Skeletal muscle tissue (tissue), 4 donors: ENCODE measurements around the gene UNC5C. TPM values are rescaled to one million over a fixed set of nuclear protein-coding genes. Genes with fewer than 3 reads are reported as not detected.

Experiments used
- H3K27ac ChIP-seq: one replicate; pipeline ENCODE4 v1.7.0; 2013; ENCODE audit warnings: mild to moderate bottlenecking, low read depth, low read length, inconsistent platforms
- H3K27me3 ChIP-seq, 3 donors: one replicate each; pipeline ENCODE4 v1.7.0; 2013; ENCODE audit warnings: low read length in 3 of 3; ENCODE audit not compliant: control insufficient read depth in 3 of 3, insufficient read depth in 3 of 3
- H3K36me3 ChIP-seq, 3 donors: one replicate each; pipeline ENCODE4 v1.7.0; 2013; ENCODE audit warnings: low read length in 3 of 3; ENCODE audit not compliant: control insufficient read depth in 3 of 3, insufficient read depth in 3 of 3
- H3K4me1 ChIP-seq, 3 donors: one replicate each; pipeline ENCODE4 v1.7.0; 2013; ENCODE audit warnings: low read length in 3 of 3, mild to moderate bottlenecking in 3 of 3; ENCODE audit not compliant: control insufficient read depth in 3 of 3, insufficient read depth in 3 of 3
- H3K4me3 ChIP-seq, 3 donors: one replicate each; pipeline ENCODE4 v1.7.0; 2013; ENCODE audit warnings: low read length in 3 of 3
- H3K9ac ChIP-seq, 3 donors: one replicate each; pipeline ENCODE4 v1.7.0; 2013; ENCODE audit warnings: low read length in 3 of 3, mild to moderate bottlenecking in 3 of 3, moderate library complexity in 2 of 3, low read depth in 1 of 3
- H3K9me3 ChIP-seq, 3 donors: one replicate each; pipeline ENCODE4 v1.7.0; 2013; ENCODE audit warnings: low read length in 3 of 3; ENCODE audit not compliant: control insufficient read depth in 3 of 3
- total RNA-seq: library from RNA; depleted of rRNA; stranded (reverse); fragments of >200 nt; gene quantifications from one replicate; pipeline ENCODE4 v1.2.3, GENCODE V29; 2014
- donor health status: Osteomylitis.

Gene UNC5C
- total RNA-seq, 1 donor from 2014 or later: 1.0 TPM

- Histone ChIP-seq H3K36me3 (no peaks in the 10 kb centered on the region), H3K9me3 (no peaks in the 10 kb centered on the region), H3K9ac (no peak overlapping the region), H3K27me3 (no peaks in the 10 kb centered on the region), H3K4me3 (no peak overlapping the region), H3K4me1 (no peaks in the 10 kb centered on the region), H3K27ac (no peak overlapping the region)
Observed at GRCh38 chr4:95204267-95204844, 344.4 kb downstream of the UNC5C start.

- no peaks in the 10 kb centered on the region for H3K9me3 ChIP-seq
Observed at GRCh38 chr4:95198961-95199360, 349.8 kb downstream of the UNC5C start.

GRCh38 chr4:95197353-95197752 lies 351.4 kb downstream of the UNC5C start:
- Histone ChIP-seq H3K27me3 (peaks cover 0 to 6% (median 4%) of the 10 kb centered on the region in 3 donors), H3K9me3 (no peaks in the 10 kb centered on the region), H3K36me3 (no peaks in the 10 kb centered on the region)

More at GRCh38 chr4:95198961-95199360, 349.8 kb downstream of the UNC5C start:
- H3K36me3 ChIP-seq: no peaks in the 10 kb centered on the region
- no peak overlapping the region for H3K9ac ChIP-seq
- no peak overlapping the region for H3K4me3 ChIP-seq
- H3K27ac ChIP-seq: no peak overlapping the region
- no peaks in the 10 kb centered on the region for H3K27me3 ChIP-seq
- H3K4me1 ChIP-seq: no peaks in the 10 kb centered on the region

GRCh38 chr4:95193391-95194224 lies 355.2 kb downstream of the UNC5C start:
- Histone ChIP-seq H3K4me1 (peaks cover 0 to 4% (median 0%) of the 10 kb centered on the region in 3 donors), H3K27ac (no peak overlapping the region), H3K27me3 (peaks cover 5 to 6% (median 6%) of the 10 kb centered on the region in 3 donors), H3K36me3 (no peaks in the 10 kb centered on the region), H3K4me3 (no peak overlapping the region), H3K9ac (peak overlapping the region in 1 of 3 donors; percentile 10), H3K9me3 (no peaks in the 10 kb centered on the region)

More at GRCh38 chr4:95197353-95197752, 351.4 kb downstream of the UNC5C start:
- peaks cover 0 to 4% (median 0%) of the 10 kb centered on the region in 3 donors for H3K4me1 ChIP-seq
- H3K4me3 ChIP-seq: no peak overlapping the region
- H3K9ac ChIP-seq: no peak overlapping the region
- no peak overlapping the region for H3K27ac ChIP-seq

GRCh38 chr4:95191537-95191936 lies 357.2 kb downstream of the UNC5C start:
- H3K4me1 ChIP-seq: peaks cover 0 to 4% (median 0%) of the 10 kb centered on the region in 3 donors
- H3K9ac ChIP-seq: no peak overlapping the region
- no peaks in the 10 kb centered on the region for H3K9me3 ChIP-seq
- H3K27ac ChIP-seq: no peak overlapping the region
- no peaks in the 10 kb centered on the region for H3K36me3 ChIP-seq
- peaks cover 5 to 6% (median 6%) of the 10 kb centered on the region in 3 donors for H3K27me3 ChIP-seq
- H3K4me3 ChIP-seq: no peak overlapping the region

- H3K4me3 ChIP-seq: no peak overlapping the region
- H3K9me3 ChIP-seq: no peaks in the 10 kb centered on the region
- no peak overlapping the region for H3K27ac ChIP-seq
Observed at GRCh38 chr4:95190751-95191436, 357.9 kb downstream of the UNC5C start.

GRCh38 chr4:95188701-95189370 lies 359.9 kb downstream of the UNC5C start:
- Histone ChIP-seq H3K27me3 (peaks cover 5 to 6% (median 6%) of the 10 kb centered on the region in 3 donors), H3K9me3 (no peaks in the 10 kb centered on the region), H3K4me1 (peaks cover 0 to 3% (median 0%) of the 10 kb centered on the region in 3 donors), H3K36me3 (no peaks in the 10 kb centered on the region), H3K9ac (no peak overlapping the region), H3K27ac (no peak overlapping the region), H3K4me3 (no peak overlapping the region)

More at GRCh38 chr4:95190751-95191436, 357.9 kb downstream of the UNC5C start:
- peaks cover 0 to 4% (median 0%) of the 10 kb centered on the region in 3 donors for H3K4me1 ChIP-seq
- H3K9ac ChIP-seq: no peak overlapping the region
- no peaks in the 10 kb centered on the region for H3K36me3 ChIP-seq
- H3K27me3 ChIP-seq: peaks cover 5 to 6% (median 6%) of the 10 kb centered on the region in 3 donors

- Histone ChIP-seq H3K27ac (no peak overlapping the region), H3K9me3 (no peaks in the 10 kb centered on the region), H3K4me3 (no peak overlapping the region), H3K27me3 (peaks cover 0 to 5% (median 0%) of the 10 kb centered on the region in 3 donors), H3K9ac (no peak overlapping the region), H3K36me3 (no peaks in the 10 kb centered on the region), H3K4me1 (no peaks in the 10 kb centered on the region)
Observed at GRCh38 chr4:95186666-95187065, 362.1 kb downstream of the UNC5C start.

GRCh38 chr4:95183656-95184408 lies 364.9 kb downstream of the UNC5C start:
- no peaks in the 10 kb centered on the region for H3K9me3 ChIP-seq
- no peak overlapping the region for H3K9ac ChIP-seq
- peaks cover 0 to 2% (median 0%) of the 10 kb centered on the region in 3 donors for H3K36me3 ChIP-seq
- H3K27ac ChIP-seq: no peak overlapping the region
- no peaks in the 10 kb centered on the region for H3K4me1 ChIP-seq
- no peak overlapping the region for H3K4me3 ChIP-seq
- no peaks in the 10 kb centered on the region for H3K27me3 ChIP-seq
